Tibial nerve (tissue), 4 donors: ENCODE results near the gene NADK2. TPM values are rescaled to one million over a fixed set of nuclear protein-coding genes. Genes with fewer than 3 reads are reported as not detected.

ENCODE experiments used
- DNase-seq, 2 donors: peaks; one replicate each; pipeline ENCODE4 v3.0.0-alpha.2; 2019; ENCODE audit warnings: low spot score in 2 of 2
- H3K27ac ChIP-seq, 4 donors: fragments of 200-600 bp; sonication (generic) in 3 of 4; one replicate each; pipeline ENCODE4 v1.5.1; 2017 to 2019; ENCODE audit warnings: mild to moderate bottlenecking in 1 of 4
- H3K27me3 ChIP-seq, 2 donors: fragments of 200-600 bp; sonication (generic) in 1 of 2; one replicate each; pipeline versions ENCODE4 v1.5.1 to v1.6.0; 2017 to 2019
- H3K36me3 ChIP-seq, 3 donors: fragments of 200-600 bp; sonication (generic); one replicate each; pipeline ENCODE4 v1.5.1; 2018 to 2019
- H3K4me1 ChIP-seq, 4 donors: fragments of 200-600 bp; sonication (generic) in 3 of 4; one replicate each; pipeline ENCODE4 v1.5.1; 2017 to 2019
- H3K4me3 ChIP-seq, 4 donors: fragments of 200-600 bp; sonication (generic) in 3 of 4; one replicate each; pipeline ENCODE4 v1.5.1; 2017 to 2019; ENCODE audit warnings: mild to moderate bottlenecking in 1 of 4, moderate library complexity in 1 of 4
- H3K9me3 ChIP-seq, 4 donors: fragments of 200-600 bp; sonication (generic) in 3 of 4; one replicate each; pipeline ENCODE4 v1.5.1; 2017 to 2019
- CTCF ChIP-seq, 5 experiments: fragments of 200-600 bp in 3 of 5; fragments of 450-650 bp in 2 of 5; sonication (generic) in 3 of 5; IDR thresholded peaks; one replicate each; pipeline ENCODE4 v1.5.1; 2016 to 2019; ENCODE audit warnings: antibody characterized with exemption in 5 of 5, mild to moderate bottlenecking in 3 of 5, moderate library complexity in 2 of 5
- EP300 ChIP-seq, 2 donors: sonication (generic); formaldehyde crosslinking; IDR thresholded peaks; one replicate each; pipeline ENCODE4 v1.6.1; 2017; ENCODE audit warnings: antibody characterized with exemption in 2 of 2, mild to moderate bottlenecking in 1 of 2
- POLR2A ChIP-seq, 2 donors: fragments of 450-650 bp; IDR thresholded peaks; one replicate each; pipeline ENCODE4 v1.6.1; 2017; ENCODE audit warnings: antibody characterized with exemption in 2 of 2, mild to moderate bottlenecking in 2 of 2, moderate library complexity in 2 of 2
- WGBS, 2 donors: methylation state at CpG; one replicate each; pipeline ENCODE4 v1.1.5; 2018; 5-methylcytosine and 5-hydroxymethylcytosine counted together
- total RNA-seq, 4 donors: library from RNA; depleted of rRNA; stranded (reverse); fragments of >200 nt; gene quantifications; one replicate each; pipeline ENCODE4 v1.1.0, GENCODE V29; 2016

The NADK2 gene
- total RNA-seq, 4 donors from 2014 or later, result 20.1 to 31.8 (median 21.6) TPM

- DNase-seq, result no peak
- Histone ChIP-seq H3K4me1 (peaks cover 0 to 19% (median 0%) of the 10 kb centered on the region in 4 donors), H3K4me3 (no peak overlapping the region), H3K27ac (no peak overlapping the region), H3K9me3 (no peaks in the 10 kb centered on the region), H3K36me3 (peaks cover 0 to 95% (median 0%) of the 10 kb centered on the region in 3 donors), H3K27me3 (no peaks in the 10 kb centered on the region)
- 81 to 86% methylated on average over 3 of the region's 3 CpGs for WGBS, 2 donors
- TF ChIP-seq EP300 (IDR thresholded peaks at IDR 0.05), result no peak
- no peak for TF ChIP-seq POLR2A (IDR thresholded peaks at IDR 0.05)
- TF ChIP-seq CTCF (IDR thresholded peaks at IDR 0.05), result no peak
Observed at GRCh38 chr5:36160617-36161016, 81.1 kb downstream of the NADK2 start.

GRCh38 chr5:36158144-36158543 is 83.6 kb downstream of the NADK2 start:
- TF ChIP-seq EP300 (IDR thresholded peaks at IDR 0.05) (no peak), POLR2A (IDR thresholded peaks at IDR 0.05) (no peak), CTCF (IDR thresholded peaks at IDR 0.05) (no peak)
- no peak for DNase-seq
- H3K4me3 ChIP-seq, result no peak overlapping the region
- peaks cover 0 to 89% (median 0%) of the 10 kb centered on the region in 3 donors for H3K36me3 ChIP-seq
- WGBS, 2 donors, result 71 to 81% methylated on average over 2 of the region's 2 CpGs
- H3K9me3 ChIP-seq, result no peaks in the 10 kb centered on the region
- peaks cover 0 to 30% (median 2%) of the 10 kb centered on the region in 4 donors for H3K4me1 ChIP-seq
- H3K27ac ChIP-seq, result no peak overlapping the region
- no peaks in the 10 kb centered on the region for H3K27me3 ChIP-seq

GRCh38 chr5:36156619-36157018 is 85.1 kb downstream of the NADK2 start:
- H3K36me3 ChIP-seq, result peaks cover 0 to 74% (median 0%) of the 10 kb centered on the region in 3 donors
- no peak overlapping the region for H3K27ac ChIP-seq
- no peaks in the 10 kb centered on the region for H3K9me3 ChIP-seq
- 25 to 48% methylated on average over 1 of the region's 1 CpG for WGBS, 2 donors
- no peak for DNase-seq
- H3K27me3 ChIP-seq, result no peaks in the 10 kb centered on the region
- no peak overlapping the region for H3K4me3 ChIP-seq
- H3K4me1 ChIP-seq, result peaks cover 0 to 37% (median 5%) of the 10 kb centered on the region in 4 donors
- TF ChIP-seq CTCF (IDR thresholded peaks at IDR 0.05), result no peak
- no peak for TF ChIP-seq POLR2A (IDR thresholded peaks at IDR 0.05)
- TF ChIP-seq EP300 (IDR thresholded peaks at IDR 0.05), result no peak

GRCh38 chr5:36156121-36156601 is 85.6 kb downstream of the NADK2 start:
- Histone ChIP-seq H3K36me3 (peaks cover 0 to 72% (median 0%) of the 10 kb centered on the region in 3 donors), H3K27me3 (no peaks in the 10 kb centered on the region), H3K27ac (no peak overlapping the region), H3K4me3 (no peak overlapping the region), H3K9me3 (no peaks in the 10 kb centered on the region), H3K4me1 (peaks cover 0 to 37% (median 5%) of the 10 kb centered on the region in 4 donors)
- no peak for DNase-seq
- WGBS, 2 donors, result 47 to 61% methylated on average over 4 of the region's 4 CpGs
- TF ChIP-seq EP300 (IDR thresholded peaks at IDR 0.05), result no peak
- no peak for TF ChIP-seq POLR2A (IDR thresholded peaks at IDR 0.05)
- TF ChIP-seq CTCF (IDR thresholded peaks at IDR 0.05), result no peak

- no peaks in the 10 kb centered on the region for H3K27me3 ChIP-seq
- 82% methylated on average over 7 of the region's 7 CpGs for WGBS, 2 donors
- no peaks in the 10 kb centered on the region for H3K9me3 ChIP-seq
- H3K27ac ChIP-seq, result no peak overlapping the region
- no peak for TF ChIP-seq CTCF (IDR thresholded peaks at IDR 0.05)
- no peak for TF ChIP-seq EP300 (IDR thresholded peaks at IDR 0.05)
- no peak for TF ChIP-seq POLR2A (IDR thresholded peaks at IDR 0.05)
- no peak overlapping the region for H3K4me3 ChIP-seq
- DNase-seq, result no peak
- H3K36me3 ChIP-seq, result peaks cover 0 to 63% (median 0%) of the 10 kb centered on the region in 3 donors
- peaks cover 0 to 41% (median 9%) of the 10 kb centered on the region in 4 donors for H3K4me1 ChIP-seq
Observed at GRCh38 chr5:36155291-36155690, 86.4 kb downstream of the NADK2 start.
